GM10847 (cell line): ENCODE measurements around the gene CTDNEP1.

Experiments used
- POLR2A ChIP-seq: IDR thresholded peaks from 2 replicates; pipeline ENCODE4 v1.6.1; 2011; ENCODE audit not compliant: insufficient read length; ENCODE audit errors: extremely low read depth

CTDNEP1 gene

DNA sequence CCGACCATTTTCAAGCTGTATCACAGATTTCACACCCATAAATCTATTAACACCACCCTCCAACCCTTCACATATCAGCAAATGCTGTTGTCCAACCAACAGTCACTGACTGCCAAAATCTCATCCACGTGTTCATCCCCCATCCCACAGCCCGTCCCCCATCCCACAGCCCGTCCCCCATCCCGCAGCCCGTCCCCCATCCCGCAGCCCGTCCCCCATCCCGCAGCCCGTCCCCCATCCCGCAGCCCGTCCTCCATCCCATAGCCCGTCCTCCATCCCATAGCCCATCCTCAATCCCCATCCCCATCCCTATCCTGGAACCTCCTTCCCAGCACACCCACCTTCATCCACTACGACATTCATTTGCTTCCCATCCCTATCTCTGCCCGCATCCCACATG lies 46.0 kb downstream of the CTDNEP1 start:
- no peak for TF ChIP-seq POLR2A

DNA sequence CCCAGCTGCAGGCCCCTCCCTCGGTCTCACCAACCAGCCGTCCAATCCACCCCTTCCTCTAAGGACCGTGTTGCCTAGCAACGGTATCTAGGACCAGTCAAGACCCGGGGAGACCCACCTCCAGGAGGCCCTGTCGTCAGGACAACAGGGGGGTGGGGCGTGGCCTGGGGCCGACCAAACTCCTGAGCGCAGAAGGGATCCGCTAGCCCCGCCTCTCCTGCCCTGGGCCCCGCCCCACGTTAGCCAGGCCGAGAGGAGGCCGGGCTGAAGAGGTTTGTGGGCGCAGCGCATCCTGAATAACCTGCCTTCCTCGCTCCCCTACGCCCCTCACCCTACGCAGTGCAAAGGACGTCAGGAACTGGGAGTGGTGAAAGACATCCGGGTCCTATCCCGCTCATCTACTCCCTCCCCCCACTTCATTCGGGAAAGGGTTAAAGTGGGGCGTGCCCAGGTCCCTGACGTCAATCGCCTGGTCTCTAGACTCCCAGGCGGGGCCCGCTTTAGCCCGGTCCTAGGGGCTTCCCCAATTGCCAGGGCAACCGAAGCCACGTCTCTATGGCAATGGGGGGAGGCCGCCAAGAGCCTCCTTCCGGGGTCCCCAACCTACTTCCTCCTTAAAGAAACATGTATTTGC lies 46.6 kb downstream of the CTDNEP1 start:
- no peak for TF ChIP-seq POLR2A

DNA sequence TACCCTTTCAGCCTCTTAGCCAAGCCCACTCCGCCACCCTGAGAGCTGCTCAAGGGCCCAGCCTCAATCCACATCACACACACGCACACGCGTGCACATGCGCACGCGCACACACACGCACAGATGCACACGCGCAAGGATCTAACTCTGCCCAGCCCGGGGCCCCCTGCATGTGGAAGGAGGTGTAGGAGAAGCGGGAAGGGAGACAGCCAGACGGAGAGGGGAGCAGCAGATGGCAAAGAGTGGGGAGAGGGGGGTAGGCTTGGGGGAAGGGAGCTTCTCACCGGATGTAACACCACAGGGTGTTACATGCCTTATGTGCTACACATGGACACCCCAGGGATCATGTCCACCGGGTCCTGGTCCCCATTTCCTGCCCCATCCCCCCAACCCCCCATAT lies 47.2 kb downstream of the CTDNEP1 start:
- no peak for TF ChIP-seq POLR2A

DNA sequence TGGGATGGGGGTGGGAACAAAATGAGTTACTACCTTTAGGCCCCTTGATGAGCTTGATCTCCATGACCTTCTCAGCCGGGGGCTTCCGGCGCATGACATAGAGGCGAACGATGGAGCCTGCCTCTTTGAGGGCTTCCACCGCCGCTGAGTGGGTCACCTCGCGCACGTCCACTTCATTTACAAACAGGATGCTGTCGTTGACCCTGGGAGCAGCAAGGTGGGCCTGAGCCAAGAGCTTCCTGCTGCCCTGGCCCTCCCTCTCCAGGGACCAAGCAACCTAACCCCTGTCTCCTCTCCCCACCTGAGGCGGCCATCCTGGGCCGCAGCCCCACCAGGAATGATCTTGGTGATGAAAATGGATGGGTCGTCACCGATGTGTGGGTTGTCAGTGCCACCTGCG lies 48.1 kb downstream of the CTDNEP1 start:
- no peak for TF ChIP-seq POLR2A

DNA sequence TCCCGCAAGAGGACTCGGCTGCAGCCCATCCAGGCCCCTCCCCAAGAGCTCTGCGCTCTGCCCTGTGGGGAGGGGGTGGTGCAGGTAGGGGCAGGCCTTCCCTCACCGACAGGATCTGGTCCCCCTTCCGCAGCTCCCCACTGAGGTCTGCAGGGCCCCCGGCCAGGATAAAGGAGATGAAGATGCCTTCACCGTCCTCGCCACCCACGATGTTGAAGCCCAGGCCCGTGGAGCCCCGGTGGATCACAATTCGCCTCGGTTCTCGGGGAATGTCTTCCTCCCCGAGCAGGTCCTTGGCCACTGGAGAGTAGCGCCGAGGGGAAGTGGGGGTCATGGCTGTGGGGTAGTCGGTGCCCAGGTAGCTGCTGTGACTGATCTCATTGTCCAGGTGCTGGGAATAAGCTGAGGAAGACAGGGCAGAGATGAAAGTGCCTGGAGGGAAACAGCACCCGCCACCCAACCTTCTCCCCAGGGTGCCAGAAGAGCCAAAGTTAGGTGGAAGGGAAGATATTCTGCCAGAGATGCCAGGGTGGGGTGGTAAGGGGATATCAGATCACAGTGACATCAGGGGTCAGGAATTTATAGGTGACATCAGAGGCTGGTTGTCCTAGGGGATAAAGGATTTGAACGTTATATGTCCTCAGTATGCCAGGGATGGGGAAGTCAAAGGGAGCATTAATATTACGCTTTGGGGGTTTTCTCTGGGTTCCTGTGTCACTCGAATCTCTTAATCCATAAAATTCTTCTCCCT lies 54.7 kb downstream of the CTDNEP1 start:
- no peak for TF ChIP-seq POLR2A

DNA sequence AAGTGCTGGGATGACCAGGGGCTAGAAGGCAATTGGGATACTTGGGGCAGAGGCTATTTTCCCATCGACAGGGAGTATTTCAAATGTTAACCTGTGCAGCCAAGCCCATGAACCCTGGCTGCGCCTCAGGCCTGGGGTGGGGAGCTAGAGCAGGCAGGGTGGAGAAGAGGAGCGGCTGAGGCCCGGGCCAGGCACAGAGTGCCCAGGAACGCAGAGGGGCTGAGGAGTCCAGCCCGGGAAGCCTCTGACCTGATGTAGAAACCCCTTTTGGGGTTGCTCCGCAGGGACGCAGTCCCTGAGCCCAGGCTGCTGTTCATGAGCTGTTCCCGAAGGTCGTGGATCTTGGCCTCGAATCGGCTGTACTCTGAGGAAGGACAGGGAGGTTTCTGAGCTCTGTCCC lies 55.6 kb downstream of the CTDNEP1 start:
- TF ChIP-seq POLR2A: no peak
